22Rv1 (cell line): ENCODE results near the gene TMEM63B.

Experiments used
- CTCF ChIP-seq: fragments of 450-650 bp; IDR thresholded peaks from 2 replicates; pipeline ENCODE4 v1.5.1; 2017; ENCODE audit warnings: mild to moderate bottlenecking
- ZFX ChIP-seq: fragments of 450-650 bp; IDR thresholded peaks from 2 replicates; pipeline ENCODE4 v1.6.1; 2017; ENCODE audit warnings: antibody characterized with exemption, borderline replicate concordance

DNA sequence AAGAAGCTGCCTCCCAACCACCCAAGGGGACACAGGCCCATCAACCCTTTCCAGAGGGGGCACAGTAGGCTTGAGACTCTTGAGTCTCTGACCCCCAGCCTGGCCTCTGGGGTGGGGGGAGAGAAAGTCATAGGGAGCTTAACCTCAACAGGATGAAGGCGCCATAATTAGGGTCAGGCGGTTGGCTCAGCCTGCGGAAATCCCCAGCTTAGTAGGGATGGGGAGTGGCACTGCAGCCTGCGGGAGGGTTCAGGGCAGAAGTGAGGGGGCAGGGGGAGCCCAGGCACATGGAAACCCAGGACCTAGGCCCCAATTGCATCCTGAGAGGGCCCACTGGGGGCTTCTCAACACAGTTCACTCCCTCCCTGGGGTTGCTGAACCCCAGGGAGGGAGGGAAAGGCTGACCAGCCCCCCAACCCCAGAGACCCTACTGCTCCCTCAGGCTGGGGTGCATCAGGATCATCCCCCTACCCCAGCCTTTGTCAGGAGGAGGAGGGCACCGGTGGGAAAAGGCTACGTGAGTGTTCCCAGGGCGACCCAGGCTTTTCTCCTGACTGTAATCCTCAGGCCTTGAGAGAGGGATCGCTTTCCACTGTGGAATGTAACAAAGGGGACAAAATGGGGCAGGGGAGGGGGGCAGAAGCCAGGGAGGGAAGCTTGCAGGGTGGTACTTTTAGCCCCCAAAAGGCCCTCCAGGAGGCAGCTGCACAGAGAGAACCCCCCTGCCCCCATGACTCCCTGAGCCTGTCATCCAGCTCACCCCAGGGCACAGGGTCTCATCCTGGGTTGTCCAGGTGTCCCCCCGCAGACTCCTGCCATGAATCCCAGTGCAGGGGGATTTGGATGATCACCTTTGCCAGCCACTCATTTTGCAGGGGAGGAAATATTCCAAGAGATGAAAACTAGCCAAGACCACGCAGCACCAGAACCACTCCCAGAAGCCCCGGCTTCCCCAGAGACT is 46.5 kb upstream of the TMEM63B start:
- TF ChIP-seq CTCF (no peak), ZFX (no peak)
